Measurements from ENCODE around the gene TIMP3.
"Not testable (repeated sequence)": the region's sequence is repeated elsewhere in the genome, so short reads cannot be mapped to it uniquely, and the experiment has no call there.

Gene TIMP3

GRCh38 chr22:32801537-32802236, at the start of gene TIMP3:
Gene TIMP3 (plus strand): TSS chr22:32801705. CDS start chr22:32802002, 297 bp downstream.
- no peak for DNase-seq (ENCODE audit: low read depth in 2 of 2)

- no peak for DNase-seq (ENCODE audit: low read depth in 2 of 2)
Measured at GRCh38 chr22:32752326-32752725, 49.2 kb upstream of the TIMP3 start.

GRCh38 chr22:32752816-32753520, 48.5 kb upstream of the TIMP3 start:
- DNase-seq (ENCODE audit: low read depth in 2 of 2) = no peak

- no peak for DNase-seq (ENCODE audit: low read depth in 2 of 2)
Measured at GRCh38 chr22:32753591-32753990, 47.9 kb upstream of the TIMP3 start.

- DNase-seq (ENCODE audit: low read depth in 2 of 2) = no peak
Measured at GRCh38 chr22:32754413-32755041, 47.0 kb upstream of the TIMP3 start.

- DNase-seq (ENCODE audit: low read depth in 2 of 2) = not testable (repeated sequence)
Measured at GRCh38 chr22:32757086-32757762, 44.3 kb upstream of the TIMP3 start.

- no peak for DNase-seq (ENCODE audit: low read depth in 2 of 2)
Measured at GRCh38 chr22:32758866-32759385, 42.6 kb upstream of the TIMP3 start.

GRCh38 chr22:32760396-32760795, 41.1 kb upstream of the TIMP3 start:
- DNase-seq (ENCODE audit: low read depth in 2 of 2) = no peak

- no peak for DNase-seq (ENCODE audit: low read depth in 2 of 2)
Measured at GRCh38 chr22:32760815-32761214, 40.7 kb upstream of the TIMP3 start.

- DNase-seq (ENCODE audit: low read depth in 2 of 2) = no peak
Measured at GRCh38 chr22:32761251-32761903, 40.1 kb upstream of the TIMP3 start.

GRCh38 chr22:32764330-32765131, 37.0 kb upstream of the TIMP3 start:
- DNase-seq (ENCODE audit: low read depth in 2 of 2) = no peak

- DNase-seq (ENCODE audit: low read depth in 2 of 2) = no peak
Measured at GRCh38 chr22:32765132-32765618, 36.3 kb upstream of the TIMP3 start.

GRCh38 chr22:32771756-32772155, 29.7 kb upstream of the TIMP3 start:
- DNase-seq (ENCODE audit: low read depth in 2 of 2) = no peak

- DNase-seq (ENCODE audit: low read depth in 2 of 2) = no peak
Measured at GRCh38 chr22:32775957-32776356, 25.5 kb upstream of the TIMP3 start.

- DNase-seq (ENCODE audit: low read depth in 2 of 2) = no peak
Measured at GRCh38 chr22:32776397-32776796, 25.1 kb upstream of the TIMP3 start.

GRCh38 chr22:32776802-32777201, 24.7 kb upstream of the TIMP3 start:
- no peak for DNase-seq (ENCODE audit: low read depth in 2 of 2)

- DNase-seq (ENCODE audit: low read depth in 2 of 2) = no peak
Measured at GRCh38 chr22:32777987-32778386, 23.5 kb upstream of the TIMP3 start.

- no peak for DNase-seq (ENCODE audit: low read depth in 2 of 2)
Measured at GRCh38 chr22:32780726-32781310, 20.7 kb upstream of the TIMP3 start.

GRCh38 chr22:32781695-32782094, 19.8 kb upstream of the TIMP3 start:
- DNase-seq (ENCODE audit: low read depth in 2 of 2) = no peak
